Natural killer cell (primary cell): ENCODE measurements around the gene MED12L. TPM values are rescaled to one million over a fixed set of nuclear protein-coding genes. Genes with fewer than 3 reads are reported as not detected.

ENCODE experiments used
- ATAC-seq, 3 donors: fragments of 150-1000 bp in 2 of 3; fragments of 200-7000 bp in 1 of 3; cut with Tn5 transposase; 1 replicate in 1 of 3; 2 replicates in 2 of 3; pipeline ENCODE4 v1.10.0; 2021; ENCODE audit warnings: mild to moderate bottlenecking in 2 of 3, moderate library complexity in 2 of 3
- DNase-seq, 2 donors: peaks; one replicate each; pipeline versions ENCODE4 v3.0.0 to v3.0.0-alpha.2; 2013 to 2021; ENCODE audit warnings: mixed read lengths in 1 of 2
- H3K27ac ChIP-seq: one replicate; pipeline ENCODE4 v1.5.1; 2013; ENCODE audit warnings: mild to moderate bottlenecking, low read length
- H3K27me3 ChIP-seq: one replicate; pipeline ENCODE4 v1.6.1; 2013; ENCODE audit warnings: low read length; ENCODE audit not compliant: control insufficient read depth, insufficient read depth
- H3K36me3 ChIP-seq: one replicate; pipeline ENCODE4 v1.6.1; 2013; ENCODE audit warnings: low read length; ENCODE audit not compliant: control insufficient read depth, insufficient read depth
- H3K4me1 ChIP-seq: one replicate; pipeline ENCODE4 v1.6.1; 2013; ENCODE audit warnings: low read length; ENCODE audit not compliant: control insufficient read depth, insufficient read depth
- H3K4me3 ChIP-seq: one replicate; pipeline ENCODE4 v1.5.1; 2013; ENCODE audit warnings: low read length
- H3K9me3 ChIP-seq: one replicate; pipeline ENCODE4 v1.6.1; 2013; ENCODE audit warnings: low read length; ENCODE audit not compliant: control insufficient read depth, insufficient read depth
- H3K27ac Mint-ChIP-seq, 2 donors: one replicate each; pipeline ENCODE4 v1.8.0; 2022; ENCODE audit warnings: mild to moderate bottlenecking in 2 of 2, mixed read lengths in 2 of 2, moderate library complexity in 1 of 2
- H3K27me3 Mint-ChIP-seq, 2 donors: one replicate each; pipeline ENCODE4 v1.8.0; 2022; ENCODE audit warnings: low read depth in 2 of 2, mixed read lengths in 2 of 2
- H3K36me3 Mint-ChIP-seq: one replicate; pipeline ENCODE4 v1.8.0; 2022; ENCODE audit warnings: mixed read lengths
- H3K4me1 Mint-ChIP-seq, 2 donors: one replicate each; pipeline ENCODE4 v1.8.0; 2022; ENCODE audit warnings: mixed read lengths in 2 of 2
- H3K4me3 Mint-ChIP-seq: one replicate; pipeline ENCODE4 v1.8.0; 2022; ENCODE audit warnings: mild to moderate bottlenecking, moderate library complexity, mixed read lengths
- H3K9me3 Mint-ChIP-seq, 2 donors: one replicate each; pipeline ENCODE4 v1.8.0; 2022; ENCODE audit warnings: mixed read lengths in 2 of 2
- CTCF ChIP-seq: fragments of 200-600 bp; IDR thresholded peaks from one replicate; pipeline ENCODE4 v1.8.0; 2022; ENCODE audit warnings: antibody characterized with exemption
- WGBS: methylation state at CpG from one replicate; pipeline ENCODE4 v1.1.7; 2013; ENCODE audit warnings: missing lambda C conversion rate; ENCODE audit not compliant: insufficient coverage; 5-methylcytosine and 5-hydroxymethylcytosine counted together
- intact Hi-C: fragments of 100-400 bp; cut with micrococcal nuclease; formaldehyde crosslinking; loops from one replicate; pipeline ENCODE4 v1.14.2; 2022
- total RNA-seq, 4 donors: library from RNA; stranded (reverse); fragments of 120-200 nt in 1 of 4; gene quantifications; one replicate each; pipeline versions ENCODE4 v1.2.3 to v1.2.4, GENCODE V29; 2013 to 2022

Gene MED12L
- total RNA-seq, 3 donors from 2014 or later (not counting 1 experiment from before 2014, with no cell fraction given), result 3.0 to 6.5 (median 3.0) TPM

- no peaks in the 10 kb centered on the region for H3K36me3 Mint-ChIP-seq
- no peak for TF ChIP-seq CTCF
- peaks cover 11 to 14% of the 10 kb centered on the region in 2 donors for H3K4me1 Mint-ChIP-seq
- Histone ChIP-seq H3K9me3 (no peaks in the 10 kb centered on the region), H3K4me1 (peaks cover 19% of the 10 kb centered on the region), H3K36me3 (no peaks in the 10 kb centered on the region), H3K27ac (no peak overlapping the region), H3K4me3 (no peak overlapping the region), H3K27me3 (peaks cover 6% of the 10 kb centered on the region)
- H3K27me3 Mint-ChIP-seq, result peaks cover 37 to 42% of the 10 kb centered on the region in 2 donors
- intact Hi-C loops, result no loop called here
- 78% methylated on average over 4 of the region's 5 CpGs for WGBS
- no peak for DNase-seq
- H3K9me3 Mint-ChIP-seq, result no peaks in the 10 kb centered on the region
- no peak overlapping the region for H3K27ac Mint-ChIP-seq
- peak overlapping the region; percentile 26 for H3K4me3 Mint-ChIP-seq
- ATAC-seq, result no peak
Observed at GRCh38 chr3:151082880-151083838, 2.3 kb upstream of the MED12L start.

- H3K27ac Mint-ChIP-seq, result no peak overlapping the region
- 45% methylated on average over 14 of the region's 14 CpGs for WGBS
- H3K27me3 ChIP-seq, result peaks cover 6% of the 10 kb centered on the region
Observed at GRCh38 chr3:151084893-151085226, 604 bp upstream of the MED12L start.

GRCh38 chr3:151085889-151086483 lies 522 bp downstream of the MED12L start:
- Mint-ChIP-seq H3K36me3 (no peaks in the 10 kb centered on the region), H3K27ac (peak overlapping the region in 1 of 2 donors; percentile 78), H3K27me3 (peaks cover 29 to 35% of the 10 kb centered on the region in 2 donors), H3K9me3 (no peaks in the 10 kb centered on the region), H3K4me3 (peak overlapping the region; percentile 93), H3K4me1 (peaks cover 11 to 14% of the 10 kb centered on the region in 2 donors)
- Histone ChIP-seq H3K36me3 (no peaks in the 10 kb centered on the region), H3K4me3 (peak overlapping the region; percentile 50), H3K4me1 (peaks cover 19% of the 10 kb centered on the region), H3K9me3 (no peaks in the 10 kb centered on the region), H3K27ac (no peak overlapping the region), H3K27me3 (peaks cover 6% of the 10 kb centered on the region)
- intact Hi-C loops, result no loop called here
- DNase-seq, result peak; percentile 16 to 20
- WGBS, result under 1% methylated on average over 57 of the region's 60 CpGs
- TF ChIP-seq CTCF, result no peak
- peak; percentile 20 to 31 (median 22) for ATAC-seq

More at GRCh38 chr3:151084893-151085226, 604 bp upstream of the MED12L start:
- H3K4me1 ChIP-seq, result peaks cover 19% of the 10 kb centered on the region
- Mint-ChIP-seq H3K4me3 (peak overlapping the region; percentile 83), H3K27me3 (peaks cover 35 to 41% of the 10 kb centered on the region in 2 donors), H3K36me3 (no peaks in the 10 kb centered on the region), H3K4me1 (peaks cover 11 to 14% of the 10 kb centered on the region in 2 donors), H3K9me3 (no peaks in the 10 kb centered on the region)
- H3K27ac ChIP-seq, result no peak overlapping the region
- peak overlapping the region; percentile 38 for H3K4me3 ChIP-seq
- no peaks in the 10 kb centered on the region for H3K36me3 ChIP-seq
- DNase-seq (no peak), ATAC-seq (no peak)
- intact Hi-C loops, result no loop called here
- TF ChIP-seq CTCF, result no peak
- H3K9me3 ChIP-seq, result no peaks in the 10 kb centered on the region
